ENCODE data around the gene SGSM1. TPM values are rescaled to one million over a fixed set of nuclear protein-coding genes. Genes with fewer than 3 reads are reported as not detected.
A peak's percentile ranks its signal among the peaks of the same experiment; 100 is the strongest.

SGSM1 gene
- polyA plus RNA-seq, 1 of the 3 experiments (the other 2 are of a cell fraction) = 0.15 TPM

GRCh38 chr22:24975813-24976341 lies 169.9 kb downstream of the SGSM1 start (continued):
- no peak for TF ChIP-seq MAX (IDR thresholded peaks at IDR 0.05; ENCODE audit: low read depth)
- no peak for TF ChIP-seq EP300 (IDR thresholded peaks at IDR 0.05; ENCODE audit: borderline replicate concordance in 1 of 2, low read depth in 1 of 2, low read length in 1 of 2)
- no peak for TF ChIP-seq TAF1 (IDR thresholded peaks at IDR 0.05; ENCODE audit: borderline replicate concordance, low read depth, low read length)
- TF ChIP-seq, protein P1, sequence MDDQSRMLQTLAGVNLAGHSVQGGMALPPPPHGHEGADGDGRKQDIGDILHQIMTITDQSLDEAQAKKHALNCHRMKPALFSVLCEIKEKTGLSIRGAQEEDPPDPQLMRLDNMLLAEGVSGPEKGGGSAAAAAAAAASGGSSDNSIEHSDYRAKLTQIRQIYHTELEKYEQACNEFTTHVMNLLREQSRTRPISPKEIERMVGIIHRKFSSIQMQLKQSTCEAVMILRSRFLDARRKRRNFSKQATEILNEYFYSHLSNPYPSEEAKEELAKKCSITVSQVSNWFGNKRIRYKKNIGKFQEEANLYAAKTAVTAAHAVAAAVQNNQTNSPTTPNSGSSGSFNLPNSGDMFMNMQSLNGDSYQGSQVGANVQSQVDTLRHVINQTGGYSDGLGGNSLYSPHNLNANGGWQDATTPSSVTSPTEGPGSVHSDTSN (IDR thresholded peaks at IDR 0.05) = no peak
- no peak for TF ChIP-seq EZH2phosphoT487 (IDR thresholded peaks at IDR 0.05; ENCODE audit: borderline replicate concordance, low read depth)
- no peak for TF ChIP-seq FOXJ3 (CRISPR knock-in tag; IDR thresholded peaks at IDR 0.05)
- TF ChIP-seq RAD21 (IDR thresholded peaks at IDR 0.05; ENCODE audit: low read length) = no peak; the same call in 1 of the 2 replicates
- peak; percentile 52; the same call in 1 of the 2 replicates for TF ChIP-seq NFIC (IDR thresholded peaks at IDR 0.05; ENCODE audit: borderline replicate concordance)
- no peak for TF ChIP-seq CHD2 (IDR thresholded peaks at IDR 0.05; ENCODE audit: low read length, partially characterized antibody)

DNA sequence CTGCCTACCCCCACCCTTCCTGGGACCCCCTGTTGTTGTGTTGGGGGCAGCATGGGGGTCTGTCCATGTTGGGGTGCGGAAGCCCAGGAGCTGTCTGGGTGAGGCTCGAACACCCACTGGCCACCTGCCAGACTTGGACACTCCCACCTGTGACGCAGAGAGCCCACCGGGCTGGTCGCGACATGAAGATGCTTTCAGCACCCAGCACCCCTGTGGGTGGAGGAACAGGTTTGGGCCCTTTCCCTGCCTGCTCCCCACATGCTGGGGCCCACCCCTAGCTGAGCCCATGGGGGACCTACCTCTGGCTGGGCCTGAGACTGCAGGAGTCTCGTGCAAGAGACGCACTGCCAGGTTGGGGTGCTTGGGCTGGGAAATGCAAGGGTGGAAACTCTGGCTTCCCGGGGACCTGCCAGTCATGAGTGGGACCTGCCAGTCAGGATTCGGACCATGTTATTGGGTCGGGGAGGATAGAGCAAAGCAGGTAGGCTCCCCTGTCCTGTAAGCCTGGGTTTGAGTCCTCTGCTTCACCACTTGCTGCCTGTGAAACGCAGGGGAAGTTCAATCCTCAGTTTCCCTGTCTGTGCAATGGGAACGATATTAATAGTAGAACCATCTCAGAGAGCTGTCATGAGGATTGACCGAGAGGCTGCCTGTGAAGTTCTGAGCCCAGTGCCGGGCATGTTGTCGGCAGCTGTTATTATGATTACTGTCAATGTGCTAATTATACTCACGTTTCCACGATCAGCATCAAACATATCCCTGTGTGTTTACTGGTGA lies 170.6 kb downstream of the SGSM1 start:
- DNase-seq = no peak
- peaks cover 8% of the 10 kb centered on the region for H3F3A ChIP-seq (replicated peaks; ENCODE audit: insufficient read depth)
- H3K27ac ChIP-seq (ENCODE audit: low read depth in 2 of 2, low read length in 1 of 2) = peak overlapping the region; percentile 51 to 63
- no peaks in the 10 kb centered on the region for H4K20me1 ChIP-seq (ENCODE audit: insufficient read depth)
- TF ChIP-seq JUND (IDR thresholded peaks at IDR 0.05) = no peak
- no peak for TF ChIP-seq FOXJ3 (CRISPR knock-in tag; IDR thresholded peaks at IDR 0.05)
- no peak for TF ChIP-seq YY1 (IDR thresholded peaks at IDR 0.05; ENCODE audit: low read depth)
- no peak for TF ChIP-seq FOSL2 (IDR thresholded peaks at IDR 0.05; ENCODE audit: borderline replicate concordance, low read depth)
- H3K4me2 ChIP-seq = peak overlapping the region; percentile 64; the same call in 1 of the 2 replicates
- no peak overlapping the region; the same call in 1 of the 2 replicates for H3K9ac ChIP-seq
- no peaks in the 10 kb centered on the region for H3K9me3 ChIP-seq
- 91% methylated on average over 12 of the region's 18 CpGs for WGBS (ENCODE audit: low lambda C conversion rate)
- no peaks in the 10 kb centered on the region for H3K36me3 ChIP-seq (replicated peaks in 1 of 2; ENCODE audit: control insufficient read depth in 1 of 2, insufficient read depth in 2 of 2, low read length in 1 of 2)
- CTCF ChIA-PET = interaction anchor here (1.1 to 2.0 kb wide), 5 partner anchors 11 to 126 kb away, joined by 3 to 7 read pairs (median 4); no protein-coding TSS in a partner anchor
- no peaks in the 10 kb centered on the region for H3K9me2 ChIP-seq
- H3K79me2 ChIP-seq (ENCODE audit: insufficient read depth) = peaks cover 56% of the 10 kb centered on the region; the same call in 1 of the 2 replicates
- no peaks in the 10 kb centered on the region for H3K27me3 ChIP-seq (ENCODE audit: insufficient read depth)
- peaks cover 10 to 21% of the 10 kb centered on the region in 2 experiments; a peak in 3 of 4 replicates for H3K4me1 ChIP-seq (ENCODE audit: control insufficient read depth in 1 of 2, insufficient read depth in 2 of 2, low read depth in 1 of 2, low read length in 1 of 2)
- POLR2A ChIA-PET = no interaction called here
- H2AFZ ChIP-seq (ENCODE audit: low read depth) = no peak overlapping the region
- H3K4me3 ChIP-seq (ENCODE audit: low read depth in 2 of 2, low read length in 1 of 2) = no peak overlapping the region

Small RNA genes lying within 50 kb of the gene (small RNA-seq; reads per million reads assigned to genes)
- gene RF00275 = 0 reads per million in 7 experiments

Other genes starting within 250 kb of the SGSM1 start
- 11.0 and 12.3 TPM in 2 replicates for gene LRRC75B, start 213.1 kb upstream of the SGSM1 start, polyA plus RNA-seq (2012; rRNA removed)
- 1.6 and 1.8 TPM in 2 replicates for gene GGT1, start 203.0 kb upstream of the SGSM1 start, polyA plus RNA-seq (2012; rRNA removed)
- not detected in 2 replicates for gene PIWIL3, start 31.5 kb upstream of the SGSM1 start, polyA plus RNA-seq (2012; rRNA removed)
- not detected in 2 replicates for gene LHFPL7, start 140.5 kb downstream of the SGSM1 start, polyA plus RNA-seq (2012; rRNA removed)
- 7.0 and 7.4 TPM in 2 replicates for gene KIAA1671, start 146.5 kb downstream of the SGSM1 start, polyA plus RNA-seq (2012; rRNA removed)

All from SK-N-SH (cell line).